ENCODE results near the gene ZRANB3. TPM values are rescaled to one million over a fixed set of nuclear protein-coding genes. Genes with fewer than 3 reads are reported as not detected.
A peak's percentile ranks its signal among the peaks of the same experiment; 100 is the strongest.

ZRANB3 gene
- total and polyA plus RNA-seq, 2 of the 13 experiments (the other 11 are each of a cell fraction or from before 2014, with no cell fraction given) = 5.8 to 25.2 TPM

DNA sequence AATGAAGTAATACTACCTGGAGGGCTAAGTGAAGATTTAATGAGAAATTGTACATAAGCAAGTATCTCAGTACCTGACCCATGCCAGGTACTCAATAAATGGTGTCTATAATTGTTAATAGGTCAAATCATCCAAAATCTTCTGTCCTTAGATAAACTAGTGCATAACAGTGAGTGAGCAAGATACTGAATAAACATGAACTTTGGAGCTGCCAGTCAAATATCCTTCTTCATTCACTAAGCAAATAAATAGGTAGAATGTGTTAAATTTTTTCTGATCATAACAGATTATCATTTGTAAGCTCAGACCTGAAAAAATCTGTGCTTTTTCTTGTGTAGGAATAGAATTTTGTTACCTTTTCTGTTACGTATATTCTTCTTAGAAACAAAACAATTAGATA lies 439.3 kb downstream of the ZRANB3 start (continued):
- TF ChIP-seq SOX13 (IDR thresholded peaks at IDR 0.05) (no peak), SOX13 (CRISPR knock-in tag; conservative IDR thresholded peaks at IDR 0.05 in 1 of 2, IDR thresholded peaks at IDR 0.05 in 1 of 2) (peak in 1 of 2 experiments; percentile 63; a peak in 1 of 4 replicates), FOXO1 (CRISPR knock-in tag; IDR thresholded peaks at IDR 0.05) (no peak), POLR2AphosphoS2 (IDR thresholded peaks at IDR 0.05; ENCODE audit: low read depth, low read length) (no peak), HHEX (CRISPR knock-in tag; IDR thresholded peaks at IDR 0.05) (no peak), NFIB (CRISPR knock-in tag; IDR thresholded peaks at IDR 0.05; ENCODE audit: borderline replicate concordance) (no peak), SAP130 (CRISPR knock-in tag; IDR thresholded peaks at IDR 0.05; ENCODE audit: low read depth) (peak; percentile 48), MIXL1 (CRISPR knock-in tag; IDR thresholded peaks at IDR 0.05) (0 out of 2 replicates have a peak, but pooled peaks have one; percentile 38), FOXA1 (IDR thresholded peaks at IDR 0.05) (peak; percentile 85), FOXA1 (CRISPR knock-in tag; IDR thresholded peaks at IDR 0.05) (peak; percentile 89), ZNF44 (CRISPR knock-in tag; IDR thresholded peaks at IDR 0.05) (no peak), CEBPB (IDR thresholded peaks at IDR 0.05; ENCODE audit: borderline replicate concordance, low read depth, low read length) (no peak), ZBTB21 (CRISPR knock-in tag; IDR thresholded peaks at IDR 0.05) (no peak), NR2F1 (CRISPR knock-in tag; IDR thresholded peaks at IDR 0.05) (peak in 1 of 2 experiments; percentile 43; a peak in 2 of 4 replicates), ZNF563 (CRISPR knock-in tag; IDR thresholded peaks at IDR 0.05) (no peak), ZNF773 (CRISPR knock-in tag; IDR thresholded peaks at IDR 0.05; ENCODE audit: borderline replicate concordance) (no peak), ZNF720 (CRISPR knock-in tag; IDR thresholded peaks at IDR 0.05) (no peak), ZC3H13 (CRISPR knock-in tag; IDR thresholded peaks at IDR 0.05) (no peak), SMC3 (IDR thresholded peaks at IDR 0.05; ENCODE audit: low read length) (no peak), ISL2 (CRISPR knock-in tag; IDR thresholded peaks at IDR 0.05) (peak; percentile 47; the same call in 1 of the 2 replicates), CCAR2 (optimal IDR thresholded peaks at IDR 0.05; ENCODE audit: low read depth, low read length) (no peak), ZNF337 (CRISPR knock-in tag; IDR thresholded peaks at IDR 0.05; ENCODE audit: borderline replicate concordance, low read depth) (no peak), THAP11 (CRISPR knock-in tag; IDR thresholded peaks at IDR 0.05) (no peak), RARA (CRISPR knock-in tag; IDR thresholded peaks at IDR 0.05) (peak; percentile 39; the same call in 1 of the 2 replicates)
- TF ChIP-seq, protein P1, sequence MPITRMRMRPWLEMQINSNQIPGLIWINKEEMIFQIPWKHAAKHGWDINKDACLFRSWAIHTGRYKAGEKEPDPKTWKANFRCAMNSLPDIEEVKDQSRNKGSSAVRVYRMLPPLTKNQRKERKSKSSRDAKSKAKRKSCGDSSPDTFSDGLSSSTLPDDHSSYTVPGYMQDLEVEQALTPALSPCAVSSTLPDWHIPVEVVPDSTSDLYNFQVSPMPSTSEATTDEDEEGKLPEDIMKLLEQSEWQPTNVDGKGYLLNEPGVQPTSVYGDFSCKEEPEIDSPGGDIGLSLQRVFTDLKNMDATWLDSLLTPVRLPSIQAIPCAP (CRISPR knock-in tag; IDR thresholded peaks at IDR 0.05; ENCODE audit: low read depth) = no peak
- TF ChIP-seq, protein P2, sequence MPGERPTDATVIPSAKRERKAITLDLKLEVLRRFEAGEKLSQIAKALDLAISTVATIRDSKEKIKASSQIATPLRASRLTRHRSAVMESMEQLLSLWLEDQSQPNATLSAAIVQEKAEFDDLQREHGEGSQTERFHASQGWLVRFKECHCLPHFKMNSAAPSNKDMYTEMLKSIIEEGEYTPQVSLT (CRISPR knock-in tag; IDR thresholded peaks at IDR 0.05; ENCODE audit: borderline replicate concordance, low read depth) = no peak
- TF ChIP-seq, protein P3, sequence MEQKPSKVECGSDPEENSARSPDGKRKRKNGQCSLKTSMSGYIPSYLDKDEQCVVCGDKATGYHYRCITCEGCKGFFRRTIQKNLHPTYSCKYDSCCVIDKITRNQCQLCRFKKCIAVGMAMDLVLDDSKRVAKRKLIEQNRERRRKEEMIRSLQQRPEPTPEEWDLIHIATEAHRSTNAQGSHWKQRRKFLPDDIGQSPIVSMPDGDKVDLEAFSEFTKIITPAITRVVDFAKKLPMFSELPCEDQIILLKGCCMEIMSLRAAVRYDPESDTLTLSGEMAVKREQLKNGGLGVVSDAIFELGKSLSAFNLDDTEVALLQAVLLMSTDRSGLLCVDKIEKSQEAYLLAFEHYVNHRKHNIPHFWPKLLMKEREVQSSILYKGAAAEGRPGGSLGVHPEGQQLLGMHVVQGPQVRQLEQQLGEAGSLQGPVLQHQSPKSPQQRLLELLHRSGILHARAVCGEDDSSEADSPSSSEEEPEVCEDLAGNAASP (CRISPR knock-in tag; IDR thresholded peaks at IDR 0.05; ENCODE audit: borderline replicate concordance) = peak; percentile 97
- TF ChIP-seq, protein P4, sequence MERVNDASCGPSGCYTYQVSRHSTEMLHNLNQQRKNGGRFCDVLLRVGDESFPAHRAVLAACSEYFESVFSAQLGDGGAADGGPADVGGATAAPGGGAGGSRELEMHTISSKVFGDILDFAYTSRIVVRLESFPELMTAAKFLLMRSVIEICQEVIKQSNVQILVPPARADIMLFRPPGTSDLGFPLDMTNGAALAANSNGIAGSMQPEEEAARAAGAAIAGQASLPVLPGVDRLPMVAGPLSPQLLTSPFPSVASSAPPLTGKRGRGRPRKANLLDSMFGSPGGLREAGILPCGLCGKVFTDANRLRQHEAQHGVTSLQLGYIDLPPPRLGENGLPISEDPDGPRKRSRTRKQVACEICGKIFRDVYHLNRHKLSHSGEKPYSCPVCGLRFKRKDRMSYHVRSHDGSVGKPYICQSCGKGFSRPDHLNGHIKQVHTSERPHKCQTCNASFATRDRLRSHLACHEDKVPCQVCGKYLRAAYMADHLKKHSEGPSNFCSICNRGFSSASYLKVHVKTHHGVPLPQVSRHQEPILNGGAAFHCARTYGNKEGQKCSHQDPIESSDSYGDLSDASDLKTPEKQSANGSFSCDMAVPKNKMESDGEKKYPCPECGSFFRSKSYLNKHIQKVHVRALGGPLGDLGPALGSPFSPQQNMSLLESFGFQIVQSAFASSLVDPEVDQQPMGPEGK (CRISPR knock-in tag; IDR thresholded peaks at IDR 0.05) = no peak

Data from HepG2 (cell line).